Endothelial cell (in vitro differentiated cells): ENCODE measurements around the gene ALK. TPM values are rescaled to one million over a fixed set of nuclear protein-coding genes. Genes with fewer than 3 reads are reported as not detected.

Source experiments
- DNase-seq: peaks from one replicate; pipeline ENCODE4 v3.0.0; 2021; ENCODE audit warnings: low spot score
- H3K27ac Mint-ChIP-seq: one replicate; pipeline ENCODE4 v1.8.0; 2021; ENCODE audit warnings: mixed read lengths, inconsistent platforms; ENCODE audit not compliant: unreplicated experiment
- H3K27me3 Mint-ChIP-seq: one replicate; pipeline ENCODE4 v1.8.0; 2021; ENCODE audit warnings: mild to moderate bottlenecking, moderate library complexity, mixed read lengths, inconsistent platforms; ENCODE audit not compliant: unreplicated experiment
- H3K36me3 Mint-ChIP-seq: one replicate; pipeline ENCODE4 v1.8.0; 2021; ENCODE audit warnings: mild to moderate bottlenecking, low read depth, mixed read lengths, inconsistent platforms; ENCODE audit not compliant: unreplicated experiment
- H3K4me1 Mint-ChIP-seq: one replicate; pipeline ENCODE4 v1.8.0; 2021; ENCODE audit warnings: mild to moderate bottlenecking, mixed read lengths, inconsistent platforms; ENCODE audit not compliant: unreplicated experiment
- H3K4me3 Mint-ChIP-seq: one replicate; pipeline ENCODE4 v1.8.0; 2021; ENCODE audit warnings: mild to moderate bottlenecking, mixed read lengths, inconsistent platforms; ENCODE audit not compliant: unreplicated experiment
- H3K9me3 Mint-ChIP-seq: one replicate; pipeline ENCODE4 v1.8.0; 2021; ENCODE audit warnings: mixed read lengths, inconsistent platforms; ENCODE audit not compliant: unreplicated experiment
- total RNA-seq: library from RNA; stranded (reverse); fragmentation: NEBNext Ultra II Directional; extraction: Animal tissue kit (Norgen Biotek cat#: 25700); gene quantifications from one replicate; pipeline ENCODE4 v1.2.1, GENCODE V29; 2021; ENCODE audit not compliant: unreplicated experiment
- TF ChIP-seq, protein P1 (sequence below): fragments of 200-600 bp; sonication (generic); IDR thresholded peaks from one replicate; pipeline ENCODE4 v1.5.0; 2021; ENCODE audit warnings: antibody characterized with exemption; ENCODE audit not compliant: unreplicated experiment

The ALK gene
- total RNA-seq, 1 donor from 2014 or later = 0.05 TPM

DNA sequence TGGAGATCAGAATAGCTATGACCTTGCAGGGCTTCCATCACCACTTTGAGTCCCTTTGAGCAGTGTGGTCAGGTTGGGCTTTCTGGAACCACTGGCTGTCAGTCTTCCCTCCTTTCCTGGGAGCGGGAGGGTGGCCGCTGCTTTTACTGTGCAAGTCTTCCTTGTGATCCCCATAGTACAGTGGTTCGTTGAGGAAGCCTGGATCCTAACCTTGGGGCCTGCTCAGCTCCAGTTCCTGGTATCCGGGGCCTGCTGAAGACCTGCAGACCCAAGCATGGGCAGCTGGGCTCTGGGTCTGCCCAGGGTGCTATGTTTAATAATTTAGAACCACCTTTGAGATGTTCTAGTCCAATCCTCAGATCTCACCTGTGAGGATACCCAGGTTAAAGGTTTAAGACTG, 702.0 kb downstream of the ALK start:
- Mint-ChIP-seq H3K4me1 (no peaks in the 10 kb centered on the region), H3K4me3 (no peak overlapping the region), H3K27ac (no peak overlapping the region), H3K36me3 (peaks cover 3% of the 10 kb centered on the region), H3K27me3 (peaks cover 7% of the 10 kb centered on the region), H3K9me3 (no peaks in the 10 kb centered on the region)
- TF ChIP-seq, protein P1, sequence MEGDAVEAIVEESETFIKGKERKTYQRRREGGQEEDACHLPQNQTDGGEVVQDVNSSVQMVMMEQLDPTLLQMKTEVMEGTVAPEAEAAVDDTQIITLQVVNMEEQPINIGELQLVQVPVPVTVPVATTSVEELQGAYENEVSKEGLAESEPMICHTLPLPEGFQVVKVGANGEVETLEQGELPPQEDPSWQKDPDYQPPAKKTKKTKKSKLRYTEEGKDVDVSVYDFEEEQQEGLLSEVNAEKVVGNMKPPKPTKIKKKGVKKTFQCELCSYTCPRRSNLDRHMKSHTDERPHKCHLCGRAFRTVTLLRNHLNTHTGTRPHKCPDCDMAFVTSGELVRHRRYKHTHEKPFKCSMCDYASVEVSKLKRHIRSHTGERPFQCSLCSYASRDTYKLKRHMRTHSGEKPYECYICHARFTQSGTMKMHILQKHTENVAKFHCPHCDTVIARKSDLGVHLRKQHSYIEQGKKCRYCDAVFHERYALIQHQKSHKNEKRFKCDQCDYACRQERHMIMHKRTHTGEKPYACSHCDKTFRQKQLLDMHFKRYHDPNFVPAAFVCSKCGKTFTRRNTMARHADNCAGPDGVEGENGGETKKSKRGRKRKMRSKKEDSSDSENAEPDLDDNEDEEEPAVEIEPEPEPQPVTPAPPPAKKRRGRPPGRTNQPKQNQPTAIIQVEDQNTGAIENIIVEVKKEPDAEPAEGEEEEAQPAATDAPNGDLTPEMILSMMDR = no peak
- DNase-seq = no peak

DNA sequence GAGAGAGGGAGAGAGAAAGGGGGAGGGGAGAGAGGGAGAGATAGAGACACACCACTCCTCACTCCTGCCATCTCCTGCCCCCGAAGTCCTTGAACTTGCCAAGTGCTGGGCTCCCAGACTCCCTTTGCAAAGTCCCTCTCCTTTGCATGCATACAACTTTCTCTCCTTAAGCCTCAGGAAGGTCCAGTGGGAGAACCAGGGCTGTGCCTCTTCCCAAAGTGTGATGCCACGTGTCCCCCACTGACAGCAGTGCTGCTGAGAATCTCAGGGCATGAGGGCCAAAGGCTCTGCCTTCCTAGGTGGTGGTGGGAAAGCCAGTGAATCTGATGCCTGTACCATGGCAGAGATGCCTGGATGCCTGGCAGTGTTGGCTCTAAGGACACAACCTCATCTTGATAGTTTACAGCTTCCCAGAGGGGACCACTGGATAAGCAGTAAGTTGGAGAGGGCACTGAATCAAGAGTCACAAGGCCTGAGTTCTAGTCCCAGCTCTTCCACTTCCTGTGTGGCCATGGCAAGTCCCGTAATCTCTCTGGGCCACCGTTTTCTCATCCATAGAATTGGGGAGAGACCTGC, 702.7 kb downstream of the ALK start:
- H3K27ac Mint-ChIP-seq = no peak overlapping the region
- H3K27me3 Mint-ChIP-seq = peaks cover 6% of the 10 kb centered on the region
- H3K9me3 Mint-ChIP-seq = no peaks in the 10 kb centered on the region
- no peak overlapping the region for H3K4me3 Mint-ChIP-seq
- DNase-seq = no peak
- TF ChIP-seq, protein P1 = no peak
- peaks cover 3% of the 10 kb centered on the region for H3K36me3 Mint-ChIP-seq
- peaks cover 3% of the 10 kb centered on the region for H3K4me1 Mint-ChIP-seq

DNA sequence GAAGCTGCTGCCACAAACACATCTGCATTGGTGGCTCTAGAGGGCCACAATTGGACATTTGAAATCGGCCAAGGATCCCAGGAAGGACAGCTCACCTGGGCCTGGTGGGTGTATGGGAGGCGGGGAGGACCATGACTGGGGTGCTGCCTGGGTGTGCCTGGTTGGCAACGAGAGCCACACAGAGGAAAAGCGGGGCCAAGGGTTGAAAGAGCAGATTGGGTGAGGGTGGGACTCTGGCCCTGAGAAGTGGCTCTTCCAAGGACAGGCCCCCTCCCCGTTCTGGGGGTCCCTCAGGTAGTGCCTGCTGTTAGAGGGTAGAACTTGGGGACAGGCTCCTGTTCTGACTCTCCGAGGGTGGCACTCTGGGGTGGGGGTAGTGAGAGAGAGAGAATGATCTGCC, 703.3 kb downstream of the ALK start:
- peaks cover 3% of the 10 kb centered on the region for H3K4me1 Mint-ChIP-seq
- peaks cover 3% of the 10 kb centered on the region for H3K36me3 Mint-ChIP-seq
- DNase-seq = no peak
- no peak overlapping the region for H3K27ac Mint-ChIP-seq
- H3K9me3 Mint-ChIP-seq = no peaks in the 10 kb centered on the region
- peaks cover 6% of the 10 kb centered on the region for H3K27me3 Mint-ChIP-seq
- TF ChIP-seq, protein P1 = no peak
- H3K4me3 Mint-ChIP-seq = no peak overlapping the region

DNA sequence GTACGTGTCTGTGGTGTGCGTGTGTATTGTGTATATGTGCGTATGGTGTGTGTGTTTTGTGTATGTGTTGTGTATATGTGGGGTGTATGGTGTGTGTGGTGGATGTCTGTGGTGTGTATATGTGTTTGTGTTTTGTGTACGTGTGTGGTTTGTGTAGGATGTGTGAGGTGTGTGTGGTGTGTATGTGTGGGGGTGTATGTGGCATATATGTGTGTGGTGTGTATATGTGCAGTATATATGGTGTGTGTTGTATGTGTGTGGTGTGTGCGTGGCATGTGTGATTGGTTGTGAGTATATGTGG, 704.8 kb downstream of the ALK start:
- no peak for DNase-seq
- Mint-ChIP-seq H3K27me3 (peaks cover 6% of the 10 kb centered on the region), H3K36me3 (no peaks in the 10 kb centered on the region), H3K4me1 (peaks cover 3% of the 10 kb centered on the region), H3K4me3 (no peak overlapping the region), H3K27ac (no peak overlapping the region), H3K9me3 (no peaks in the 10 kb centered on the region)
- TF ChIP-seq, protein P1 = no peak

DNA sequence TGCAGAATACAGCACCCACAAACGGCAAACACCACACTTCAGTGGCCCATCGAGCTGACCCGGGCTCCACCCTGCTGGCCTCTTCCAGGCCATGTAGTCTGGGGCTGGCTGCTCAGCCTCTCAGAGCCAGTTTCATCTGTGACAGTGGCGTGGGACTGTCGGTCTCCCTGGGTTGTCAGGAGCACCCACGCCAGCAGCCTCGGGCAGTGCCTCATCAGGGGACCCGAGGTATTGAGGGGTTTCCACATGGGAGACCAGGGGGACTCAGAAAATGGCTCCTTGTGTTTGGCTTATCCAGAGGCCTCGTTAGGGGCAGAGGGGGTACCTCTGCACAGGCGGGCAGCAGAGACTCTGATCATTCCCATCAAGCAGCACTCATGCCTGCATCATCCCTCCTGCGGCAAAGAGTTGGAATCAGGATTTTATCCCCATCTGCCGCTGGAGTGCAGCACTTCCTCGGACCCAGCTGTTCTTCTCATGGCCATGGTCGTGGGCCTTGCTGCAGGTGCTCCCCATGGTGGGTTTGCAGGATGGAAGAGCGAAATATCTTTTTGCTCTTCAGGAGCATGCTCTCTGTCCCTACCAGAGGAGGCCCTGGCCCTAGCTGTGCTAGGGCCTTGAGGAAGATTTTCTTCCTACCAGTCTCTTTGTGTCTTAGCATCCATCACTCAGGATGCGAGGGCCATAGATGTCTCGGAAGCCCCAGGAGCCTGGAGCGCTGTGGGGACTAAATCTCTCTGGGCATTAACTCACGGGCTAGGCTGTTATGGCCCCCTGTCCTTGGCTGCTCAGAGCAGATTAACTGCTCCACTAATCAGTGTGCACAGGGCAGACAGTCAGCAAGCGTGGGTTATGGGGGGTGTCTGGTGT, 705.4 kb downstream of the ALK start:
- TF ChIP-seq, protein P1 = no peak
- H3K27ac Mint-ChIP-seq = no peak overlapping the region
- no peak for DNase-seq
- H3K9me3 Mint-ChIP-seq = no peaks in the 10 kb centered on the region
- H3K36me3 Mint-ChIP-seq = no peaks in the 10 kb centered on the region
- peaks cover 6% of the 10 kb centered on the region for H3K27me3 Mint-ChIP-seq
- peaks cover 3% of the 10 kb centered on the region for H3K4me1 Mint-ChIP-seq
- no peak overlapping the region for H3K4me3 Mint-ChIP-seq
